DOHH2 (cell line): Measurements from ENCODE around the gene SMARCD1.

Experiments
- CTCF ChIP-seq: fragments of 200-600 bp; sonication (generic); IDR thresholded peaks from one replicate; pipeline ENCODE4 v1.5.1; 2014; ENCODE audit warnings: antibody characterized with exemption, mild to moderate bottlenecking, low read depth, low read length; ENCODE audit not compliant: poor library complexity, severe bottlenecking
- EZH2phosphoT487 ChIP-seq: fragments of 200-600 bp; sonication (generic); IDR thresholded peaks from 2 replicates; pipeline ENCODE4 v1.6.1; 2017; ENCODE audit warnings: borderline replicate concordance, mild to moderate bottlenecking, antibody characterized with exemption, low read length, moderate library complexity, mixed read lengths

DNA sequence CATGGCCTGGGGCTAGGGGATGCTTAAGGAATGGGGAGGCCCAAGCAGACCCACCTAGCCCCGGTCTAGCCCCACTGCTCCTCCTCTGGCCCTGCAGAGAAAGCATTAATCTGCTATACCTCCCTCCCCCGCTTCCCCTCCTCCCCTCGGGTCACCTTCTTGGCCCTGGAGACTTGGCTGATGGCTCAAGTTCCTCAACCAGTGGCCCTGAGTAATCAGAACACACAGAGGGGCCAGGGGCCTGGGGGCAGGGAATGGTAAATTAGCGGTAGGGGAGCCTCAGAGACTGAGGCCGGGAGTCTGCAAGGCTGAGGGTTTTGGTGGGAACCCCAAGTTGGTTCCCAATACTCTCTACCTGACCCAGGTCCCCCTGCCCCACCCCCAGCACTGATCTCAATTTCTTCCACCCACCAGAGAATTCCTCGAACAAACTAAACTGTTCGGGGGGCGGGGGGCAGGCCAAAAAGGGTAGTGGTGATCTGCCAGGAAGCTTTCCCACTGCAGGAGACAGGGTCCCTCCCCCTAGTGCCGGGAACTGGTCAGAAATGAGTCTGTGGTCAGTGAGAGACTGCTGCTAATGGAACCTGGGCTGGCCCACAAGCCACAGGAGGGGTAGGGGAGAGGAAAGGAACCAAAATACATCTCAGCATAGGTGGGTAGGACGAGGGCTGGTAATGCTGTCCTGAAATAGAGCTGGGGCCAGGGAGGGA lies 12.8 kb upstream of the SMARCD1 start:
- TF ChIP-seq CTCF: no peak
- no peak for TF ChIP-seq EZH2phosphoT487
